ENCODE data around the gene ATG13. TPM values are rescaled to one million over a fixed set of nuclear protein-coding genes. Genes with fewer than 3 reads are reported as not detected.

ATG13 gene
- total RNA-seq, 4 donors from 2014 or later: 56.4 to 125 (median 90.8) TPM

- no peak for TF ChIP-seq CTCF (IDR thresholded peaks at IDR 0.05; ENCODE audit: low read depth)
These were observed 47.3 kb downstream of the ATG13 start for GRCh38 chr11:46664612-46665011.

- TF ChIP-seq CTCF (IDR thresholded peaks at IDR 0.05; ENCODE audit: low read depth): no peak
These were observed 48.0 kb downstream of the ATG13 start for GRCh38 chr11:46665356-46665755.

- no peak for TF ChIP-seq CTCF (IDR thresholded peaks at IDR 0.05; ENCODE audit: low read depth)
These were observed 49.2 kb downstream of the ATG13 start for GRCh38 chr11:46666516-46666915.

GRCh38 chr11:46667043-46667481 is 49.7 kb downstream of the ATG13 start:
- no peak for TF ChIP-seq CTCF (IDR thresholded peaks at IDR 0.05; ENCODE audit: low read depth)

- no peak for TF ChIP-seq CTCF (IDR thresholded peaks at IDR 0.05; ENCODE audit: low read depth)
These were observed 51.2 kb downstream of the ATG13 start for GRCh38 chr11:46668480-46669085.

GRCh38 chr11:46669711-46670139 is 52.4 kb downstream of the ATG13 start:
- TF ChIP-seq CTCF (IDR thresholded peaks at IDR 0.05; ENCODE audit: low read depth): no peak

- TF ChIP-seq CTCF (IDR thresholded peaks at IDR 0.05; ENCODE audit: low read depth): no peak
These were observed 54.6 kb downstream of the ATG13 start for GRCh38 chr11:46671958-46672315.

Measured in subcutaneous adipose tissue (tissue), 4 donors.